ENCODE data around the gene PTPN12. TPM values are rescaled to one million over a fixed set of nuclear protein-coding genes. Genes with fewer than 3 reads are reported as not detected.

PTPN12 gene
- total and polyA plus RNA-seq, 2 donors from 2014 or later: 19.2 to 83.1 TPM

DNA sequence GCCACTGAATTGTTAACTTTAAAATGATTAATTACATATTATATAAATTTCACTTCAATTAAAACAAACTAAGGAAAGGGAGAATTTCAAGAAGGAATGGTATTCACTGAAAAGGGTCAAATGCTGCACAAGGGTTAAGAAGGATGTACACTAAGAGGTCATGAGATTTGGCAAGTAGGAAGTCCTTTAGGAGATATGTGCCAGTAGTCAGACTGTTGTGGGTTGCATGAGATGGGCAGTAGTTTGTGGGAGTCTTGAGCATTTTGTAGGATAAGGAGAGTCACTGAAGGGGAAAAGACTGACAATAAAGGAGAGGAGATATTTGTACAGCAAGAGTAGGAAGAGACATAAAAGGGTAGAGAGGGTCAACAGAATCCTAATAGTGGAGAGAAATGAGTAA lies 12.4 kb upstream of the PTPN12 start:
- H3K4me1 ChIP-seq (ENCODE audit: control insufficient read depth in 2 of 3, insufficient read depth in 2 of 3, low read depth in 1 of 3, low read length in 3 of 3): no peaks in the 10 kb centered on the region
- TF ChIP-seq CTCF (IDR thresholded peaks at IDR 0.05; ENCODE audit: borderline replicate concordance, extremely low read depth, insufficient read depth): no peak
- FAIRE-seq (no peak), DNase-seq (no peak)
- no peaks in the 10 kb centered on the region for H3K27me3 ChIP-seq (ENCODE audit: control insufficient read depth, insufficient read depth, low read length)
- H3K27ac ChIP-seq (ENCODE audit: low read depth in 2 of 2, low read length in 2 of 2): no peak overlapping the region
- no peak overlapping the region for H3K9ac ChIP-seq (ENCODE audit: low read length in 3 of 3)
- H3K36me3 ChIP-seq (ENCODE audit: control insufficient read depth in 2 of 3, insufficient read depth in 3 of 3, low read length in 3 of 3): no peaks in the 10 kb centered on the region
- no peak overlapping the region for H3K4me3 ChIP-seq (ENCODE audit: low read length in 3 of 3)
- H3K9me3 ChIP-seq (ENCODE audit: control insufficient read depth in 2 of 3, insufficient read depth in 1 of 3, low read length in 3 of 3): no peaks in the 10 kb centered on the region
- intact Hi-C loops (cut with DNase I): no loop called here

- no peak for DNase-seq
- Histone ChIP-seq H3K4me1 (ENCODE audit: control insufficient read depth in 2 of 3, insufficient read depth in 2 of 3, low read depth in 1 of 3, low read length in 3 of 3) (no peaks in the 10 kb centered on the region), H3K4me3 (ENCODE audit: low read length in 3 of 3) (no peak overlapping the region), H3K27me3 (ENCODE audit: control insufficient read depth, insufficient read depth, low read length) (no peaks in the 10 kb centered on the region), H3K27ac (ENCODE audit: low read depth in 2 of 2, low read length in 2 of 2) (no peak overlapping the region), H3K36me3 (ENCODE audit: control insufficient read depth in 2 of 3, insufficient read depth in 3 of 3, low read length in 3 of 3) (no peaks in the 10 kb centered on the region), H3K9me3 (ENCODE audit: control insufficient read depth in 2 of 3, insufficient read depth in 1 of 3, low read length in 3 of 3) (no peaks in the 10 kb centered on the region), H3K9ac (ENCODE audit: low read length in 3 of 3) (no peak overlapping the region)
- FAIRE-seq: no peak
- intact Hi-C loops (cut with DNase I): no loop called here
- no peak for TF ChIP-seq CTCF (IDR thresholded peaks at IDR 0.05; ENCODE audit: borderline replicate concordance, extremely low read depth, insufficient read depth)
These were observed 11.9 kb upstream of the PTPN12 start for GRCh38 chr7:77525231-77525630.

GRCh38 chr7:77528368-77528767 lies 8.7 kb upstream of the PTPN12 start:
- intact Hi-C loops (cut with DNase I): no loop called here
- no peaks in the 10 kb centered on the region for H3K4me1 ChIP-seq (ENCODE audit: control insufficient read depth in 2 of 3, insufficient read depth in 2 of 3, low read depth in 1 of 3, low read length in 3 of 3)
- FAIRE-seq (no peak), DNase-seq (no peak)
- no peaks in the 10 kb centered on the region for H3K36me3 ChIP-seq (ENCODE audit: control insufficient read depth in 2 of 3, insufficient read depth in 3 of 3, low read length in 3 of 3)
- no peak for TF ChIP-seq CTCF (IDR thresholded peaks at IDR 0.05; ENCODE audit: borderline replicate concordance, extremely low read depth, insufficient read depth)
- no peak overlapping the region for H3K27ac ChIP-seq (ENCODE audit: low read depth in 2 of 2, low read length in 2 of 2)
- no peaks in the 10 kb centered on the region for H3K9me3 ChIP-seq (ENCODE audit: control insufficient read depth in 2 of 3, insufficient read depth in 1 of 3, low read length in 3 of 3)
- no peak overlapping the region for H3K9ac ChIP-seq (ENCODE audit: low read length in 3 of 3)
- H3K27me3 ChIP-seq (ENCODE audit: control insufficient read depth, insufficient read depth, low read length): no peaks in the 10 kb centered on the region
- H3K4me3 ChIP-seq (ENCODE audit: low read length in 3 of 3): no peak overlapping the region

GRCh38 chr7:77529279-77529678 lies 7.8 kb upstream of the PTPN12 start:
- Histone ChIP-seq H3K27me3 (ENCODE audit: control insufficient read depth, insufficient read depth, low read length) (no peaks in the 10 kb centered on the region), H3K27ac (ENCODE audit: low read depth in 2 of 2, low read length in 2 of 2) (no peak overlapping the region), H3K4me3 (ENCODE audit: low read length in 3 of 3) (no peak overlapping the region), H3K9ac (ENCODE audit: low read length in 3 of 3) (no peak overlapping the region), H3K36me3 (ENCODE audit: control insufficient read depth in 2 of 3, insufficient read depth in 3 of 3, low read length in 3 of 3) (no peaks in the 10 kb centered on the region), H3K4me1 (ENCODE audit: control insufficient read depth in 2 of 3, insufficient read depth in 2 of 3, low read depth in 1 of 3, low read length in 3 of 3) (no peaks in the 10 kb centered on the region), H3K9me3 (ENCODE audit: control insufficient read depth in 2 of 3, insufficient read depth in 1 of 3, low read length in 3 of 3) (no peaks in the 10 kb centered on the region)
- intact Hi-C loops (cut with DNase I): no loop called here
- FAIRE-seq: no peak
- DNase-seq: peak in 1 of 5 donors; percentile 10
- TF ChIP-seq CTCF (IDR thresholded peaks at IDR 0.05; ENCODE audit: borderline replicate concordance, extremely low read depth, insufficient read depth): no peak
